Measurements from ENCODE around the gene TOR1A.

DNA sequence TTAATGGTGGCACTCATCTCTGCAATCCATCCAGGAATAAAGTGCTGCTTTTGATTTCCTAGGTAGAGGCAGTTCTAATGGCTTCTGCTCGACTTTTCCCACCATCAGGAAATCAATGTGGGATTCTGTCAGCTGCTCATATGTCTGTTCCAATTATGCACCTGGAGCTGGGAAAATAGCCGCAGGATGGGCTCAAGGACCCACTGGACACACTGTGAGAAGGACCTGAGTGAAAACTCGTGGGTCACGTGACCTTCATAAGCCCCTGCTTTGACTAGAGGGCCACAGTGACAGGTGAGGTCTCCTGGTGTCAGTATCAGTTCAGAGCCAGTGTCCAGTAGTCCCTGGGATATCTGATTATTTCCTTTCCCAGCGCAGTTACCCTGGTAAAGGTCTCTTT, 53.2 kb downstream of the TOR1A start:
- TF ChIP-seq, protein P1, sequence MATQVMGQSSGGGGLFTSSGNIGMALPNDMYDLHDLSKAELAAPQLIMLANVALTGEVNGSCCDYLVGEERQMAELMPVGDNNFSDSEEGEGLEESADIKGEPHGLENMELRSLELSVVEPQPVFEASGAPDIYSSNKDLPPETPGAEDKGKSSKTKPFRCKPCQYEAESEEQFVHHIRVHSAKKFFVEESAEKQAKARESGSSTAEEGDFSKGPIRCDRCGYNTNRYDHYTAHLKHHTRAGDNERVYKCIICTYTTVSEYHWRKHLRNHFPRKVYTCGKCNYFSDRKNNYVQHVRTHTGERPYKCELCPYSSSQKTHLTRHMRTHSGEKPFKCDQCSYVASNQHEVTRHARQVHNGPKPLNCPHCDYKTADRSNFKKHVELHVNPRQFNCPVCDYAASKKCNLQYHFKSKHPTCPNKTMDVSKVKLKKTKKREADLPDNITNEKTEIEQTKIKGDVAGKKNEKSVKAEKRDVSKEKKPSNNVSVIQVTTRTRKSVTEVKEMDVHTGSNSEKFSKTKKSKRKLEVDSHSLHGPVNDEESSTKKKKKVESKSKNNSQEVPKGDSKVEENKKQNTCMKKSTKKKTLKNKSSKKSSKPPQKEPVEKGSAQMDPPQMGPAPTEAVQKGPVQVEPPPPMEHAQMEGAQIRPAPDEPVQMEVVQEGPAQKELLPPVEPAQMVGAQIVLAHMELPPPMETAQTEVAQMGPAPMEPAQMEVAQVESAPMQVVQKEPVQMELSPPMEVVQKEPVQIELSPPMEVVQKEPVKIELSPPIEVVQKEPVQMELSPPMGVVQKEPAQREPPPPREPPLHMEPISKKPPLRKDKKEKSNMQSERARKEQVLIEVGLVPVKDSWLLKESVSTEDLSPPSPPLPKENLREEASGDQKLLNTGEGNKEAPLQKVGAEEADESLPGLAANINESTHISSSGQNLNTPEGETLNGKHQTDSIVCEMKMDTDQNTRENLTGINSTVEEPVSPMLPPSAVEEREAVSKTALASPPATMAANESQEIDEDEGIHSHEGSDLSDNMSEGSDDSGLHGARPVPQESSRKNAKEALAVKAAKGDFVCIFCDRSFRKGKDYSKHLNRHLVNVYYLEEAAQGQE (IDR thresholded peaks at IDR 0.05; ENCODE audit: low read depth), result no peak
- TF ChIP-seq, protein P2, sequence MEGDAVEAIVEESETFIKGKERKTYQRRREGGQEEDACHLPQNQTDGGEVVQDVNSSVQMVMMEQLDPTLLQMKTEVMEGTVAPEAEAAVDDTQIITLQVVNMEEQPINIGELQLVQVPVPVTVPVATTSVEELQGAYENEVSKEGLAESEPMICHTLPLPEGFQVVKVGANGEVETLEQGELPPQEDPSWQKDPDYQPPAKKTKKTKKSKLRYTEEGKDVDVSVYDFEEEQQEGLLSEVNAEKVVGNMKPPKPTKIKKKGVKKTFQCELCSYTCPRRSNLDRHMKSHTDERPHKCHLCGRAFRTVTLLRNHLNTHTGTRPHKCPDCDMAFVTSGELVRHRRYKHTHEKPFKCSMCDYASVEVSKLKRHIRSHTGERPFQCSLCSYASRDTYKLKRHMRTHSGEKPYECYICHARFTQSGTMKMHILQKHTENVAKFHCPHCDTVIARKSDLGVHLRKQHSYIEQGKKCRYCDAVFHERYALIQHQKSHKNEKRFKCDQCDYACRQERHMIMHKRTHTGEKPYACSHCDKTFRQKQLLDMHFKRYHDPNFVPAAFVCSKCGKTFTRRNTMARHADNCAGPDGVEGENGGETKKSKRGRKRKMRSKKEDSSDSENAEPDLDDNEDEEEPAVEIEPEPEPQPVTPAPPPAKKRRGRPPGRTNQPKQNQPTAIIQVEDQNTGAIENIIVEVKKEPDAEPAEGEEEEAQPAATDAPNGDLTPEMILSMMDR (IDR thresholded peaks at IDR 0.05 in 2 of 3, conservative IDR thresholded peaks at IDR 0.05 in 1 of 3; ENCODE audit: borderline replicate concordance in 1 of 3, insufficient read depth in 1 of 3, low read depth in 2 of 3, low read length in 2 of 3), result no peak
- TF ChIP-seq CBX3 (IDR thresholded peaks at IDR 0.05; ENCODE audit: low read depth) (no peak), POLR2A (IDR thresholded peaks at IDR 0.05; ENCODE audit: borderline replicate concordance, extremely low read depth, insufficient read depth, insufficient read length) (no peak), EGR1 (IDR thresholded peaks at IDR 0.05; ENCODE audit: low read depth) (no peak), EZH2phosphoT487 (IDR thresholded peaks at IDR 0.05; ENCODE audit: borderline replicate concordance) (no peak), JUND (IDR thresholded peaks at IDR 0.05) (no peak), SIN3A (IDR thresholded peaks at IDR 0.05; ENCODE audit: low read depth) (no peak), POLR2AphosphoS5 (IDR thresholded peaks at IDR 0.05; ENCODE audit: low read depth, low read length) (no peak), ZFX (IDR thresholded peaks at IDR 0.05) (no peak), TCF7L2 (IDR thresholded peaks at IDR 0.05; ENCODE audit: borderline replicate concordance, extremely low read depth, insufficient read depth, insufficient read length) (no peak), SRF (IDR thresholded peaks at IDR 0.05; ENCODE audit: low read depth) (no peak)
- TF ChIP-seq, protein P3, sequence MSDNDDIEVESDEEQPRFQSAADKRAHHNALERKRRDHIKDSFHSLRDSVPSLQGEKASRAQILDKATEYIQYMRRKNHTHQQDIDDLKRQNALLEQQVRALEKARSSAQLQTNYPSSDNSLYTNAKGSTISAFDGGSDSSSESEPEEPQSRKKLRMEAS (IDR thresholded peaks at IDR 0.05), result no peak
